HepG2 (cell line): ENCODE measurements around the gene CERS5. TPM values are rescaled to one million over a fixed set of nuclear protein-coding genes. Genes with fewer than 3 reads are reported as not detected.

Source experiments
- ATAC-seq: fragments of 200-7000 bp; cut with Tn5 transposase; 3 replicates; pipeline ENCODE4 v1.9.1; 2020; ENCODE audit warnings: mild to moderate bottlenecking, moderate library complexity
- BruUV-seq: library from RNA; stranded (reverse); fragments of 400-500 nt; replicated peaks from 2 replicates; lab custom pipeline; 2021; lab: Mats Ljungman, UMichigan
- CTCF ChIA-PET: fragments of 300-600 bp; formaldehyde crosslinking; extraction: SDS; loops from one replicate; lab custom pipeline; 2021; ENCODE audit warnings: low total read pairs, inconsistent platforms, low intra/inter-chr PET ratio; lab: Yijun Ruan, JAX
- POLR2A ChIA-PET: fragments of 350-600 bp; sonication (Branson Sonifier 250); formaldehyde crosslinking; loops from one replicate; lab custom pipeline; 2020; ENCODE audit warnings: antibody characterized with exemption, inconsistent platforms; lab: Yijun Ruan, JAX
- DNase-seq: peaks from one replicate; pipeline ENCODE4 v3.0.0-alpha.2; 2015; ENCODE audit warnings: low spot score
- FAIRE-seq: peaks from 3 replicates; lab custom pipeline; 2011; peaks lifted over from hg19 to GRCh38; lab: Jason Lieb, UNC
- H2AFZ ChIP-seq: one replicate; pipeline ENCODE4 v1.6.1; 2011; ENCODE audit warnings: low read length, inconsistent platforms
- H3K27ac ChIP-seq: fragments of 300-600 bp; 3 replicates; pipeline ENCODE4 v1.8.0; 2011; ENCODE audit warnings: mixed run types, mild to moderate bottlenecking, mixed read lengths, low read length, inconsistent platforms; ENCODE audit not compliant: insufficient read depth; ENCODE audit errors: extremely low read length
- H3K27me3 ChIP-seq, 2 experiments: fragments of 200-600 bp in 1 of 2; 2 replicates in 1 of 2; 3 replicates in 1 of 2; pipeline versions ENCODE4 v1.6.0 to v1.8.0; 2011; ENCODE audit warnings: low read length in 2 of 2, mild to moderate bottlenecking in 2 of 2, moderate library complexity in 2 of 2, inconsistent platforms in 1 of 2; ENCODE audit not compliant: insufficient read depth in 2 of 2, control insufficient read depth in 1 of 2
- H3K36me3 ChIP-seq, 2 experiments: fragments of 200-600 bp in 1 of 2; replicated peaks in 1 of 2; 2 replicates in 1 of 2; 3 replicates in 1 of 2; pipeline versions ENCODE4 v1.5.1 to v1.8.0; 2011; ENCODE audit warnings: low read length in 2 of 2, inconsistent platforms in 1 of 2; ENCODE audit not compliant: insufficient read depth in 2 of 2, control insufficient read depth in 1 of 2
- H3K4me1 ChIP-seq: 2 replicates; pipeline ENCODE4 v1.5.1; 2012; ENCODE audit warnings: low read length, inconsistent platforms; ENCODE audit not compliant: insufficient read depth
- H3K4me2 ChIP-seq: 2 replicates; pipeline ENCODE4 v1.6.0; 2011; ENCODE audit warnings: low read depth, low read length, inconsistent platforms
- H3K4me3 ChIP-seq, 3 experiments: fragments of 200-600 bp in 1 of 3; sonication (generic), shearing (Covaris generic) in 1 of 3; replicated peaks in 1 of 3; 2 replicates each; pipeline ENCODE4 v1.5.1; 2011 to 2016; ENCODE audit warnings: low read length in 3 of 3, inconsistent platforms in 2 of 3, low read depth in 2 of 3, mild to moderate bottlenecking in 2 of 3, control low read depth in 1 of 3, mixed read lengths in 1 of 3; ENCODE audit not compliant: insufficient read depth in 1 of 3
- H3K79me2 ChIP-seq: one replicate; pipeline ENCODE4 v1.6.1; 2011; ENCODE audit warnings: low read length, inconsistent platforms; ENCODE audit not compliant: insufficient read depth
- H3K9ac ChIP-seq: 2 replicates; pipeline ENCODE4 v1.6.0; 2011; ENCODE audit warnings: mild to moderate bottlenecking, low read depth, low read length, inconsistent platforms; ENCODE audit not compliant: insufficient read depth
- H3K9me3 ChIP-seq: 2 replicates; pipeline ENCODE4 v1.5.1; 2012; ENCODE audit warnings: mild to moderate bottlenecking, low read length
- H4K20me1 ChIP-seq: 2 replicates; pipeline ENCODE4 v1.6.0; 2011; ENCODE audit warnings: inconsistent platforms, mild to moderate bottlenecking, low read length, moderate library complexity; ENCODE audit not compliant: insufficient read depth
- CREBL2 ChIP-seq: sonication (generic); formaldehyde crosslinking; IDR thresholded peaks from 2 replicates; pipeline ENCODE4 v1.8.1; 2023; ENCODE audit warnings: missing genetic modification reagents, mild to moderate bottlenecking, borderline replicate concordance
- CTCF ChIP-seq: sonication (generic); formaldehyde crosslinking; IDR thresholded peaks from 2 replicates; pipeline ENCODE4 v1.5.0; 2020; ENCODE audit warnings: mild to moderate bottlenecking, missing genetic modification reagents, moderate library complexity
- ELF3 ChIP-seq: IDR thresholded peaks from 2 replicates; pipeline ENCODE4 v1.6.1; 2016; ENCODE audit warnings: missing genetic modification reagents, missing compliant biosample characterization
- MNT ChIP-seq: fragments of 450-650 bp; IDR thresholded peaks from 2 replicates; pipeline ENCODE4 v1.6.1; 2016
- RXRB ChIP-seq: IDR thresholded peaks from 2 replicates; pipeline ENCODE4 v1.6.1; 2016; ENCODE audit warnings: borderline replicate concordance, missing genetic modification reagents, missing compliant biosample characterization
- STAG1 ChIP-seq: sonication (generic); formaldehyde crosslinking; IDR thresholded peaks from 2 replicates; pipeline ENCODE4 v1.4.0; 2020; ENCODE audit warnings: missing genetic modification reagents
- in situ Hi-C: cut with HindIII; loops from 2 replicates; pipeline ENCODE4 v1.10.0; 2017; ENCODE audit warnings: low pct_unique_long_range_greater_than_20kb; ENCODE audit not compliant: extremely low pct_ligation_motif_present
- intact Hi-C: fragments of 100-400 bp; cut with micrococcal nuclease; formaldehyde crosslinking; loops from one replicate; pipeline ENCODE4 v1.10.0; 2022; ENCODE audit not compliant: unreplicated experiment
- polyA plus RNA-seq, 8 experiments: library from polyadenylated mRNA; depleted of rRNA in 3 of 8; stranded (reverse) in 7 of 8; unstranded in 1 of 8; fragments of >200 nt; fragmentation: Illumina TruSeq in 4 of 8; extraction: Trizol in 4 of 8; gene quantifications; 2 replicates each; pipeline versions ENCODE4 v1.2.1 to v1.2.3, GENCODE V29; 2011 to 2016; ENCODE audit warnings: low read depth in 4 of 8, missing spikeins in 1 of 8, mixed read lengths in 1 of 8; ENCODE audit not compliant: insufficient read depth in 1 of 8
- total RNA-seq, 5 experiments: library from RNA; depleted of rRNA; stranded (reverse); fragments of >200 nt; fragmentation: Illumina TruSeq; extraction: Trizol; gene quantifications; 2 replicates each; pipeline ENCODE4 v1.2.3, GENCODE V29; 2016; ENCODE audit warnings: low read depth in 1 of 5

Gene CERS5
- total and polyA plus RNA-seq, 2 of the 13 experiments (the other 11 are each of a cell fraction or from before 2014, with no cell fraction given) = 22.3 to 48.8 TPM

DNA sequence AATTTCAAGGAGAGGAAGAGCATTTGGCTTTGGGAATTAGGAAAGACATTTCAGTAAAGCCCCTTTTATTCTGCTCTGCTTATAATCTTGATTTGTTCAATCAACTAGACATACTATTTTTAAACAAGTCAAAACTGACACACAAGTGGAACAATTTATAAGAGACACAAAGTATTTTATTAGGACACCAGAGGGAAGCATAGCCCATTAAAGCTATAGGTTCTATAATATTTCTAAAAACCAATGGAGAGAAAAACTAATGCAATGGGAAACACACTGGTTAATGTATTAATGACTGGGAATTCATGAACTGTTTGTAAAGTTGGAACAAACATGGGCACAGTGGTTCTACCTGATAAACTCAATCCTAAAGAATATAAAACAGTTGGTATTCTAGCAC is 15.3 kb upstream of the CERS5 start:
- Histone ChIP-seq H3K9me3 (no peaks in the 10 kb centered on the region), H3K4me2 (no peak overlapping the region), H3K36me3 (peaks cover 5 to 16% of the 10 kb centered on the region in 2 experiments; a peak in 4 of 5 replicates), H3K9ac (no peak overlapping the region), H2AFZ (no peak overlapping the region), H3K4me3 (no peak overlapping the region), H3K27me3 (no peaks in the 10 kb centered on the region), H3K79me2 (no peaks in the 10 kb centered on the region), H3K4me1 (peaks cover 18% of the 10 kb centered on the region), H3K27ac (no peak overlapping the region), H4K20me1 (no peaks in the 10 kb centered on the region)
- FAIRE-seq (no peak), DNase-seq (no peak), ATAC-seq (no peak)
- intact Hi-C loops = no loop called here
- no TSS peak for BruUV-seq
- CTCF ChIA-PET = interaction anchor here (1.5 kb wide), 1 partner anchor 132 kb away, joined by 3 read pairs; no protein-coding TSS in a partner anchor
- POLR2A ChIA-PET = interaction anchor here (1.3 kb wide), 1 partner anchor 70 kb away, joined by 3 read pairs; the partner anchor contains the start of gene COX14
- in situ Hi-C loops = loop anchor here (10.0 kb wide), 1 partner anchor 132 kb away; no protein-coding TSS in a partner anchor
- 0 out of 2 replicates have a peak, but pooled peaks have one; percentile 12 for TF ChIP-seq CTCF (CRISPR knock-in tag)
- no peak for TF ChIP-seq CREBL2 (CRISPR knock-in tag)
- no peak for TF ChIP-seq RXRB
- no peak for TF ChIP-seq ELF3
- TF ChIP-seq STAG1 (CRISPR knock-in tag) = peak; percentile 57
- no peak for TF ChIP-seq MNT
